Neural cell (in vitro differentiated cells): ENCODE data around the gene TRABD2B.

Experiments
- EP300 ChIP-seq: fragments of 450-650 bp; conservative IDR thresholded peaks from 2 replicates; pipeline ENCODE4 v1.6.1; 2014; ENCODE audit warnings: antibody characterized with exemption, mild to moderate bottlenecking, moderate library complexity; ENCODE audit not compliant: poor library complexity, severe bottlenecking
- EZH2 ChIP-seq: fragments of 200-600, 300-800 bp; shearing (Covaris generic), sonication (generic); IDR thresholded peaks from 2 replicates; pipeline ENCODE4 v1.6.1; 2014; ENCODE audit warnings: antibody characterized with exemption, low read length, borderline replicate concordance, mild to moderate bottlenecking; ENCODE audit not compliant: insufficient read depth, poor library complexity, severe bottlenecking
- MXI1 ChIP-seq: fragments of 450-650 bp; conservative IDR thresholded peaks from 2 replicates; pipeline ENCODE4 v1.6.1; 2014; ENCODE audit warnings: antibody characterized with exemption, mild to moderate bottlenecking; ENCODE audit not compliant: poor library complexity, severe bottlenecking
- POLR2AphosphoS5 ChIP-seq: IDR thresholded peaks from 2 replicates; pipeline ENCODE4 v1.6.1; 2012
- TF ChIP-seq, protein P1 (sequence below): fragments of 450-650 bp; IDR thresholded peaks from 2 replicates; pipeline ENCODE4 v1.5.1; 2014; ENCODE audit warnings: antibody characterized with exemption, mild to moderate bottlenecking, moderate library complexity; ENCODE audit not compliant: poor library complexity, severe bottlenecking

DNA sequence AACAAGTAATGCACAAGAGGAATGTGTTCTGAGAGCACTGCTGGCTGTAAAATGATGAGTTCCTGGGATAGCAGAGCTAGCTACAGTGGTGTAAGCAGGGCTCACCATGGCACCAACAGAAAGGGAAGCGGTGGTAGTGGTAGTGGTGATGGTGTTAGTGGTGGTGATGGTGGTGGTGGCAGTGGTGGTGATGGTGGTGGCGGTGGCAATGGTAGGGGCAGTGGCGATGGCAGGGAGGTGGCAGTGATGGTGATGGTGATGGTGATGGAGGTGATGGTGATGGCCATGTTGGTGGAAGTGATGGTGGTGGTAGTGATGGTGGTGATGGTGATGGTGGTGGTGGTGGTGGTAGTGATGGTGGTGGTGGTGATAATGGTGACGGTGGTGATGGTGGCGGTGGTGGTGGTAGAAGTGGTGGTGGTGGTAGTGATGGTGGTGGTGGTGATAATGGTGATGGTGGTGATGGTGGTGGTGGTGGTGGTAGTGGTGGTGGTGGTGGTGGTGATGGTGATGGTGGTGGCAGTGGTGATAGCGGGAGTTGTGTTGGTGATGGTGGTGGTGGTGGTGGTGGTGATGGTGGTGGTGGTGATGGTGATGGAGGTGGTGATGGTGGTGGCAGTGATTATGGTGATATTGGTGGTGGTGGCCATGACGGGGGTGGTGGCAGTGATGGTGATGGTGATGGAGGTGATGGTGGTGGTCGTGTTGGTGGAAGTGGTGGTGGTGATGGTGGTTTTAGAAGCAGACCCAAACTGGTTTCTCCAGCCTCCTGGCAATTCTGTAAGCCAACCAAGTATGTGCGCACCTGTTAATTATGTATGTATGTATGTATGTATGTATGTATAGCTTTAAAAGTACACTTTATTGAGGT is 254.1 kb downstream of the TRABD2B start:
- TF ChIP-seq, protein P1, sequence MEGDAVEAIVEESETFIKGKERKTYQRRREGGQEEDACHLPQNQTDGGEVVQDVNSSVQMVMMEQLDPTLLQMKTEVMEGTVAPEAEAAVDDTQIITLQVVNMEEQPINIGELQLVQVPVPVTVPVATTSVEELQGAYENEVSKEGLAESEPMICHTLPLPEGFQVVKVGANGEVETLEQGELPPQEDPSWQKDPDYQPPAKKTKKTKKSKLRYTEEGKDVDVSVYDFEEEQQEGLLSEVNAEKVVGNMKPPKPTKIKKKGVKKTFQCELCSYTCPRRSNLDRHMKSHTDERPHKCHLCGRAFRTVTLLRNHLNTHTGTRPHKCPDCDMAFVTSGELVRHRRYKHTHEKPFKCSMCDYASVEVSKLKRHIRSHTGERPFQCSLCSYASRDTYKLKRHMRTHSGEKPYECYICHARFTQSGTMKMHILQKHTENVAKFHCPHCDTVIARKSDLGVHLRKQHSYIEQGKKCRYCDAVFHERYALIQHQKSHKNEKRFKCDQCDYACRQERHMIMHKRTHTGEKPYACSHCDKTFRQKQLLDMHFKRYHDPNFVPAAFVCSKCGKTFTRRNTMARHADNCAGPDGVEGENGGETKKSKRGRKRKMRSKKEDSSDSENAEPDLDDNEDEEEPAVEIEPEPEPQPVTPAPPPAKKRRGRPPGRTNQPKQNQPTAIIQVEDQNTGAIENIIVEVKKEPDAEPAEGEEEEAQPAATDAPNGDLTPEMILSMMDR = no peak
- no peak for TF ChIP-seq EZH2
- no peak for TF ChIP-seq EP300
- no peak for TF ChIP-seq POLR2AphosphoS5
- no peak for TF ChIP-seq MXI1
